Endothelial cell of umbilical vein (primary cell): ENCODE results near the gene NEDD4L.

Source experiments
- CTCF ChIP-seq, 2 donors: IDR thresholded peaks; 1 replicate in 1 of 2; 2 replicates in 1 of 2; pipeline ENCODE4 v1.5.1; 2011; ENCODE audit warnings: low read length in 2 of 2, mild to moderate bottlenecking in 2 of 2, moderate library complexity in 2 of 2, control low read depth in 1 of 2, inconsistent platforms in 1 of 2, low read depth in 1 of 2; ENCODE audit not compliant: insufficient read depth in 1 of 2; ENCODE audit errors: extremely low read depth in 1 of 2
- FOS ChIP-seq: IDR thresholded peaks from 2 replicates; pipeline ENCODE4 v1.6.1; 2011; ENCODE audit warnings: mild to moderate bottlenecking, low read length, moderate library complexity, borderline replicate concordance; ENCODE audit not compliant: insufficient read depth
- GATA2 ChIP-seq: IDR thresholded peaks from 2 replicates; pipeline ENCODE4 v1.7.0; 2011; ENCODE audit warnings: low read depth, mild to moderate bottlenecking, moderate library complexity, mixed read lengths, low read length; ENCODE audit not compliant: insufficient read length, insufficient read depth
- JUN ChIP-seq: IDR thresholded peaks from 2 replicates; pipeline ENCODE4 v1.6.1; 2011; ENCODE audit warnings: borderline replicate concordance, low read depth; ENCODE audit not compliant: insufficient read length, insufficient read depth
- MAX ChIP-seq: IDR thresholded peaks from 2 replicates; pipeline ENCODE4 v1.6.1; 2011; ENCODE audit not compliant: insufficient read depth, insufficient read length
- MYC ChIP-seq: IDR thresholded peaks from one replicate; pipeline ENCODE4 v1.6.1; 2011; ENCODE audit warnings: mild to moderate bottlenecking, low read depth, low read length
- POLR2A ChIP-seq: IDR thresholded peaks from 2 replicates; pipeline ENCODE4 v1.6.1; 2012; ENCODE audit warnings: low read depth, mild to moderate bottlenecking, control low read depth, low read length
- POLR2AphosphoS5 ChIP-seq: IDR thresholded peaks from 2 replicates; pipeline ENCODE4 v1.6.1; 2012; ENCODE audit warnings: low read depth, mild to moderate bottlenecking, control low read depth, low read length, moderate library complexity; ENCODE audit not compliant: insufficient read depth

GRCh38 chr18:58192519-58192918 is 148.5 kb downstream of the NEDD4L start:
- TF ChIP-seq CTCF (IDR thresholded peaks at IDR 0.05; ENCODE audit: extremely low read depth in 1 of 2, insufficient read depth in 1 of 2, low read depth in 1 of 2, low read length in 2 of 2) (no peak), POLR2AphosphoS5 (no peak), GATA2 (no peak), MAX (no peak), POLR2A (no peak), MYC (no peak), FOS (no peak), JUN (no peak)
